Measurements from ENCODE around the gene SAPCD2.

- no peak for TF ChIP-seq CTCF (optimal IDR thresholded peaks at IDR 0.05 in 1 of 3, IDR thresholded peaks at IDR 0.05 in 1 of 3, conservative IDR thresholded peaks at IDR 0.05 in 1 of 3; ENCODE audit: extremely low read depth in 1 of 3, insufficient read depth in 2 of 3, low read length in 3 of 3)
- TF ChIP-seq EZH2 (IDR thresholded peaks at IDR 0.05; ENCODE audit: low read length) = no peak
Observed at GRCh38 chr9:137030538-137031527, 39.5 kb downstream of the SAPCD2 start.
